ENCODE data around the gene CR2.

CR2 gene

GRCh38 chr1:207417076-207417475 is 37.1 kb upstream of the CR2 start:
- DNase-seq (ENCODE audit: low read depth): no peak
- no peak for TF ChIP-seq CTCF (IDR thresholded peaks at IDR 0.05; ENCODE audit: insufficient read depth, low read depth, low read length, missing control alignments)
- no peak overlapping the region for H3K4me3 ChIP-seq (ENCODE audit: low read depth, low read length)

GRCh38 chr1:207418351-207418750 is 35.8 kb upstream of the CR2 start:
- H3K4me3 ChIP-seq (ENCODE audit: low read depth, low read length): no peak overlapping the region
- DNase-seq (ENCODE audit: low read depth): peak; percentile 26
- no peak for TF ChIP-seq CTCF (IDR thresholded peaks at IDR 0.05; ENCODE audit: insufficient read depth, low read depth, low read length, missing control alignments)

- no peak for DNase-seq (ENCODE audit: low read depth)
- TF ChIP-seq CTCF (IDR thresholded peaks at IDR 0.05; ENCODE audit: insufficient read depth, low read depth, low read length, missing control alignments): no peak
- no peak overlapping the region for H3K4me3 ChIP-seq (ENCODE audit: low read depth, low read length)
Measured at GRCh38 chr1:207420109-207420508, 34.0 kb upstream of the CR2 start.

GRCh38 chr1:207421078-207421477 is 33.0 kb upstream of the CR2 start:
- TF ChIP-seq CTCF (IDR thresholded peaks at IDR 0.05; ENCODE audit: insufficient read depth, low read depth, low read length, missing control alignments): no peak
- DNase-seq (ENCODE audit: low read depth): no peak
- H3K4me3 ChIP-seq (ENCODE audit: low read depth, low read length): no peak overlapping the region

- no peak for TF ChIP-seq CTCF (IDR thresholded peaks at IDR 0.05; ENCODE audit: insufficient read depth, low read depth, low read length, missing control alignments)
- peak; percentile 64 for DNase-seq (ENCODE audit: low read depth)
- peak overlapping the region; percentile 54 for H3K4me3 ChIP-seq (ENCODE audit: low read depth, low read length)
Measured at GRCh38 chr1:207423560-207424292, 30.4 kb upstream of the CR2 start.

GRCh38 chr1:207424570-207425131 is 29.5 kb upstream of the CR2 start:
- peak overlapping the region; percentile 54 for H3K4me3 ChIP-seq (ENCODE audit: low read depth, low read length)
- TF ChIP-seq CTCF (IDR thresholded peaks at IDR 0.05; ENCODE audit: insufficient read depth, low read depth, low read length, missing control alignments): no peak
- DNase-seq (ENCODE audit: low read depth): peak; percentile 41

Data from GM12865 (cell line).